Measurements from ENCODE around the gene C21orf91. TPM values are rescaled to one million over a fixed set of nuclear protein-coding genes. Genes with fewer than 3 reads are reported as not detected.

The C21orf91 gene
- total RNA-seq, 2 donors from 2014 or later = 10.2 to 22.9 TPM

Other genes with a start within 250 kb of the C21orf91 start
- gene BTG3, start 206.5 kb downstream of the C21orf91 start, total RNA-seq = 100 to 1,000 TPM in 1 of 2 donors, 10 to 100 TPM in 1; 35.4 to 144 TPM

All from prostate gland (tissue), 2 donors.